Lower leg skin (tissue), 4 donors: ENCODE data around the gene TBC1D2. TPM values are rescaled to one million over a fixed set of nuclear protein-coding genes. Genes with fewer than 3 reads are reported as not detected.

Experiments used
- DNase-seq, 2 donors: peaks; one replicate each; pipeline ENCODE4 v3.0.0-alpha.2; 2019; ENCODE audit warnings: low spot score in 2 of 2
- H3K4me3 ChIP-seq: fragments of 200-600 bp; sonication (generic); 2 replicates; pipeline ENCODE4 v1.5.1; 2017; ENCODE audit warnings: mild to moderate bottlenecking, low read depth; ENCODE audit not compliant: poor library complexity, severe bottlenecking
- POLR2A ChIP-seq, 2 donors: fragments of 450-650 bp; IDR thresholded peaks; one replicate each; pipeline ENCODE4 v1.6.1; 2016 to 2017; ENCODE audit warnings: antibody characterized with exemption in 2 of 2, mild to moderate bottlenecking in 1 of 2, moderate library complexity in 1 of 2
- WGBS, 2 donors: methylation state at CpG; one replicate each; pipeline ENCODE4 v1.1.5; 2018; 5-methylcytosine and 5-hydroxymethylcytosine counted together
- intact Hi-C: fragments of 100-400 bp; cut with DNase I; formaldehyde crosslinking; loops from one replicate; pipeline ENCODE4 v1.15.0; 2023; ENCODE audit warnings: low total_unique reads
- total RNA-seq, 4 donors: library from RNA; depleted of rRNA; stranded (reverse); fragments of >200 nt; gene quantifications; one replicate each; pipeline ENCODE4 v1.1.0, GENCODE V29; 2016
- TF ChIP-seq, protein P1 (sequence below), 3 donors: fragments of 450-650 bp; IDR thresholded peaks; one replicate each; pipeline ENCODE4 v1.5.1; 2016; ENCODE audit warnings: antibody characterized with exemption in 3 of 3, mild to moderate bottlenecking in 3 of 3, moderate library complexity in 2 of 3

The TBC1D2 gene
- total RNA-seq, 4 donors from 2014 or later = 35.4 to 56.3 (median 45.9) TPM

- 64 to 68% methylated on average over 16 of the region's 16 CpGs for WGBS, 2 donors
- DNase-seq = no peak
- TF ChIP-seq, protein P1, sequence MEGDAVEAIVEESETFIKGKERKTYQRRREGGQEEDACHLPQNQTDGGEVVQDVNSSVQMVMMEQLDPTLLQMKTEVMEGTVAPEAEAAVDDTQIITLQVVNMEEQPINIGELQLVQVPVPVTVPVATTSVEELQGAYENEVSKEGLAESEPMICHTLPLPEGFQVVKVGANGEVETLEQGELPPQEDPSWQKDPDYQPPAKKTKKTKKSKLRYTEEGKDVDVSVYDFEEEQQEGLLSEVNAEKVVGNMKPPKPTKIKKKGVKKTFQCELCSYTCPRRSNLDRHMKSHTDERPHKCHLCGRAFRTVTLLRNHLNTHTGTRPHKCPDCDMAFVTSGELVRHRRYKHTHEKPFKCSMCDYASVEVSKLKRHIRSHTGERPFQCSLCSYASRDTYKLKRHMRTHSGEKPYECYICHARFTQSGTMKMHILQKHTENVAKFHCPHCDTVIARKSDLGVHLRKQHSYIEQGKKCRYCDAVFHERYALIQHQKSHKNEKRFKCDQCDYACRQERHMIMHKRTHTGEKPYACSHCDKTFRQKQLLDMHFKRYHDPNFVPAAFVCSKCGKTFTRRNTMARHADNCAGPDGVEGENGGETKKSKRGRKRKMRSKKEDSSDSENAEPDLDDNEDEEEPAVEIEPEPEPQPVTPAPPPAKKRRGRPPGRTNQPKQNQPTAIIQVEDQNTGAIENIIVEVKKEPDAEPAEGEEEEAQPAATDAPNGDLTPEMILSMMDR (IDR thresholded peaks at IDR 0.05) = no peak
- TF ChIP-seq POLR2A (IDR thresholded peaks at IDR 0.05) = no peak
- no peak overlapping the region for H3K4me3 ChIP-seq
- intact Hi-C loops = no loop called here
These were observed 84.1 kb downstream of the TBC1D2 start for GRCh38 chr9:98171176-98171925.

DNA sequence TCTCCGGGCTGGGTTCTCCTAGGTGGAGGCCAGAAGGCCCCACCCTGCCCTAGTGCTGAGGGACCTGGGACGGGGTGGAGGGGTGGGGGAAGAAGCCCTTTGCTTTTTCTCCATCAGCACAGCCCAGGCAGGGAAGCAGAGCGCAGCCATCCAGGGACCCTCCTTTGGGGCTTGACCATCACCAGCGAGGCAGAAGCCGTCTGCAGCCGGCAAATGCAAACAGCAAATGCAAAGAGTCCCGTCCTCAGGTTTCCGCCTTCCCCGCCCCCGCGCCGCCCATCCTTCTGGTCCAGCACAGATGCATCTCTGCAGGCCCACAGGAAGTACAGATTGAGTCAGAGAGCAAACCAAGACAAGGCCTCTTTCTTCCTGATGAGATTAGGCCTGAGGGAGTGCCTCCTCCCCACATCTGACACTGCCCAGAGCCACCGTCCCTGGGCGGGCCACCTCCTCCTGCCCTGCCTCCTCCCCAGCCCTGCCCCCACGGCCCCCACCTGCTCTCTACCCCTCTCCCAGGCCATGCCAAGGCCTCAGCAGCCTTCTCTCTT lies 86.4 kb downstream of the TBC1D2 start:
- H3K4me3 ChIP-seq = no peak overlapping the region
- DNase-seq = no peak
- TF ChIP-seq, protein P1 (IDR thresholded peaks at IDR 0.05) = no peak
- TF ChIP-seq POLR2A (IDR thresholded peaks at IDR 0.05) = no peak
- WGBS, 2 donors = 59 to 67% methylated on average over 15 of the region's 15 CpGs
- intact Hi-C loops = no loop called here

DNA sequence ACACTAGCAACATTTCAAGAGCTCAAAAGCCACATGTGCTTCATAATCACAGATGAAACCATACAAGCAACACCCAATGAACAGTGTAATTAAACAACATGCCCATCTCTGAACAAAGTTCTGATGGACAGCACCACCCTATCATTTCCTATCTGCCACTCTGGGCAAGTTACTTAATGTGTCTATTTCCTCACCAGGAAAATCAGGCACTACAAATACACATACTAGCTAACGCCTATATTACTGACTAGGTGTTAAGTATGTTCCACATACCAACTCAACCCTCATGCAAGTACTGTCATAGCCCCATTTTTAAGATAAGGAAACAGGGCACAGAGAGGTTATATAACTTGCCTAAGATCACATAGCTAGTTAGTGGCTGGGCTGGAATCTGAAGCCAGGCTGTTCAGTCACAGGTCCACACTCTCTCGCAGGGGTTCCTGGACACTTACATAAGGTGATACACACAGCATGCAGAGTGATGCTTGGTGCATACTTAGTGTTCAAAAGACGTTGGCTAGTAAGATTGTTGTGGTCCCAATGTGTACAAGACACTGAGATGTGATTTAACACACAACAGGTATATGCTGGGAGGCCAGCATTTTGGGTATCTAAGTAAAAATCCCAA lies 87.2 kb downstream of the TBC1D2 start:
- TF ChIP-seq POLR2A (IDR thresholded peaks at IDR 0.05) = no peak
- TF ChIP-seq, protein P1 (IDR thresholded peaks at IDR 0.05) = no peak
- intact Hi-C loops = no loop called here
- H3K4me3 ChIP-seq = no peak overlapping the region
- no peak for DNase-seq
- 53 to 57% methylated on average over 3 of the region's 3 CpGs for WGBS, 2 donors

- no peak for TF ChIP-seq POLR2A (IDR thresholded peaks at IDR 0.05)
- TF ChIP-seq, protein P1 (IDR thresholded peaks at IDR 0.05) = no peak
- intact Hi-C loops = no loop called here
- WGBS, 2 donors = 84 to 87% methylated on average over 7 of the region's 7 CpGs
- H3K4me3 ChIP-seq = no peak overlapping the region
- no peak for DNase-seq
These were observed 90.5 kb downstream of the TBC1D2 start for GRCh38 chr9:98164912-98165311.

DNA sequence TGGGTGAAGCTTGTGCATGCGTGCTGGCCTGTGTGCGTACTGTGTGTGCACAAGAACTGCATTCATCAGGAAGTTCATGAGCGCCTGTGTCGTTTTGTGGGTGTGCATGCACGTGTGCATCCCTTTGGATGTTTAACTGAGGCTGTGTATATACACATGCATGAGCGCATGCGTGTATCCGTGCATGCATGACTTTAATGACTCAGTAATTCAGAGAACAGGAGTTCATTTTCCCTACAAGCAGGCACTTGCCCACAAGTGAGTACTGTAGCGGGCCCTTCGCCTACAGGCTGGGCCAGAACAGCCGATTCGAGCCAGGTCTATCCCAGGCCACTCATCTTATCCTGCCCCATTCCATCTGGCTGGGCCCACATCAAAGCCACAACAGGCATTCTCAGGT lies 92.8 kb downstream of the TBC1D2 start:
- no peak overlapping the region for H3K4me3 ChIP-seq
- intact Hi-C loops = no loop called here
- DNase-seq = peak in 1 of 2 donors; percentile 47
- WGBS, 2 donors = 61 to 67% methylated on average over 12 of the region's 12 CpGs
- TF ChIP-seq POLR2A (IDR thresholded peaks at IDR 0.05) = no peak
- TF ChIP-seq, protein P1 (IDR thresholded peaks at IDR 0.05) = no peak
